Activated naive CD4-positive, alpha-beta T cell treated with anti-CD3 and anti-CD28 coated beads for 36 hours (primary cell): ENCODE data around the gene POP4. TPM values are rescaled to one million over a fixed set of nuclear protein-coding genes. Genes with fewer than 3 reads are reported as not detected.

ENCODE experiments used
- CTCF ChIA-PET: fragments of 350-600 bp; sonication (Branson Sonifier 250); formaldehyde crosslinking; loops from one replicate; lab custom pipeline; 2021; ENCODE audit warnings: antibody characterized with exemption; lab: Charles Lee
- DNase-seq: peaks from one replicate; pipeline ENCODE4 v3.0.0-alpha.2; 2020
- H3K27ac Mint-ChIP-seq: one replicate; pipeline ENCODE4 v1.8.0; 2021; ENCODE audit warnings: mild to moderate bottlenecking, mixed read lengths
- H3K27me3 Mint-ChIP-seq: one replicate; pipeline ENCODE4 v1.8.0; 2021; ENCODE audit warnings: low read depth, mixed read lengths
- H3K36me3 Mint-ChIP-seq: one replicate; pipeline ENCODE4 v1.8.0; 2021; ENCODE audit warnings: low read depth, mixed read lengths
- H3K4me1 Mint-ChIP-seq: one replicate; pipeline ENCODE4 v1.8.0; 2021; ENCODE audit warnings: low read depth, mixed read lengths
- H3K4me3 Mint-ChIP-seq: one replicate; pipeline ENCODE4 v1.8.0; 2021; ENCODE audit warnings: mild to moderate bottlenecking, moderate library complexity, mixed read lengths
- H3K9me3 Mint-ChIP-seq: one replicate; pipeline ENCODE4 v1.8.0; 2021; ENCODE audit warnings: mixed read lengths
- intact Hi-C: fragments of 100-400 bp; cut with micrococcal nuclease; formaldehyde crosslinking; loops from one replicate; pipeline ENCODE4 v1.15.1; 2023
- total RNA-seq, 2 experiments: library from RNA; stranded (reverse); gene quantifications; one replicate each; pipeline ENCODE4 v1.2.3, GENCODE V29; 2021

Gene POP4
- total RNA-seq, 2 experiments from 2014 or later, result 79.5 to 83.3 TPM

GRCh38 chr19:29568036-29569025 lies 37.8 kb upstream of the POP4 start:
- Mint-ChIP-seq H3K9me3 (no peaks in the 10 kb centered on the region), H3K4me1 (peaks cover 9% of the 10 kb centered on the region), H3K27me3 (peaks cover 38% of the 10 kb centered on the region), H3K4me3 (no peak overlapping the region), H3K27ac (no peak overlapping the region), H3K36me3 (no peaks in the 10 kb centered on the region)
- intact Hi-C loops, result no loop called here
- DNase-seq, result no peak
- CTCF ChIA-PET, result interaction anchor here (0.6 to 0.7 kb wide), 3 partner anchors 37 to 308 kb away, joined by 3 read pairs; no protein-coding TSS in a partner anchor

GRCh38 chr19:29569038-29569911 lies 36.8 kb upstream of the POP4 start:
- Mint-ChIP-seq H3K4me3 (no peak overlapping the region), H3K36me3 (no peaks in the 10 kb centered on the region), H3K27me3 (peaks cover 43% of the 10 kb centered on the region), H3K4me1 (peaks cover 9% of the 10 kb centered on the region), H3K27ac (no peak overlapping the region), H3K9me3 (no peaks in the 10 kb centered on the region)
- CTCF ChIA-PET, result interaction anchor here (0.7 kb wide), 1 partner anchor 38 kb away, joined by 3 read pairs; no protein-coding TSS in a partner anchor
- DNase-seq, result no peak
- intact Hi-C loops, result no loop called here

- intact Hi-C loops, result no loop called here
- no peaks in the 10 kb centered on the region for H3K36me3 Mint-ChIP-seq
- DNase-seq, result no peak
- CTCF ChIA-PET, result interaction anchor here (1.2 kb wide), 1 partner anchor 28 kb away, joined by 3 read pairs; no protein-coding TSS in a partner anchor
- H3K4me1 Mint-ChIP-seq, result peaks cover 8% of the 10 kb centered on the region
- no peaks in the 10 kb centered on the region for H3K9me3 Mint-ChIP-seq
- H3K27me3 Mint-ChIP-seq, result peaks cover 47% of the 10 kb centered on the region
- H3K27ac Mint-ChIP-seq, result no peak overlapping the region
- no peak overlapping the region for H3K4me3 Mint-ChIP-seq
Observed at GRCh38 chr19:29571181-29571580, 34.9 kb upstream of the POP4 start.

GRCh38 chr19:29573486-29573885 lies 32.6 kb upstream of the POP4 start:
- Mint-ChIP-seq H3K27me3 (peaks cover 51% of the 10 kb centered on the region), H3K36me3 (no peaks in the 10 kb centered on the region), H3K27ac (no peak overlapping the region), H3K4me3 (no peak overlapping the region), H3K4me1 (peaks cover 24% of the 10 kb centered on the region), H3K9me3 (no peaks in the 10 kb centered on the region)
- CTCF ChIA-PET, result interaction anchor here (0.7 to 0.8 kb wide), 2 partner anchors 28 to 33 kb away, joined by 3 read pairs; partner anchors contain the start of gene POP4
- intact Hi-C loops, result no loop called here
- DNase-seq, result no peak

DNA sequence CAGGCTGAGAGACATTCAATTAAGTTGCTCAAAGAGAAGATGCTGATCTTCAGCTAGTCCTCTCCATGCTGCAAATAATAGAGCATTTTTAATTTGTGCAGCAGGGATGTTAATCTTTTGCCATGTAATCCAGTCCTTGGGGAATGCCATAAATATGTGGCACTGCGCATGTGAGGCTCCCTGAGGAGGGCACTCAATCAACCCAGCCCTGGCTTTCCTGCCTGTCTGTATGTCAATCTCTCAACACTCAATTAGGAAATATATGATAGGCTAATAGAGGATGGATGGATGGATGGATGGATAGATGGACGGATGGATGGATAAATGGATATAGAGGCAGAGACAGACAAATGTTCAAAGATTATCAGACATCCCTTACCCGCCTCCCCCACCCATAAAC lies 31.6 kb upstream of the POP4 start:
- H3K36me3 Mint-ChIP-seq, result no peaks in the 10 kb centered on the region
- H3K9me3 Mint-ChIP-seq, result no peaks in the 10 kb centered on the region
- H3K27me3 Mint-ChIP-seq, result peaks cover 54% of the 10 kb centered on the region
- CTCF ChIA-PET, result no interaction called here
- no peak overlapping the region for H3K27ac Mint-ChIP-seq
- intact Hi-C loops, result no loop called here
- DNase-seq, result no peak
- H3K4me3 Mint-ChIP-seq, result no peak overlapping the region
- peaks cover 24% of the 10 kb centered on the region for H3K4me1 Mint-ChIP-seq

- CTCF ChIA-PET, result interaction anchor here (0.8 to 1.6 kb wide), 4 partner anchors 11 to 96 kb away, joined by 3 to 6 read pairs (median 4); no protein-coding TSS in a partner anchor
- Mint-ChIP-seq H3K4me1 (peaks cover 24% of the 10 kb centered on the region), H3K36me3 (peaks cover 2% of the 10 kb centered on the region), H3K27me3 (peaks cover 52% of the 10 kb centered on the region), H3K9me3 (peaks cover 4% of the 10 kb centered on the region), H3K4me3 (no peak overlapping the region), H3K27ac (no peak overlapping the region)
- peak; percentile 21 for DNase-seq
- intact Hi-C loops, result loop anchor here (1.0 kb wide), 3 partner anchors 11 to 48 kb away; partner anchors contain the start of gene POP4
Observed at GRCh38 chr19:29576046-29576606, 30.0 kb upstream of the POP4 start.

GRCh38 chr19:29576761-29577648 lies 29.1 kb upstream of the POP4 start:
- intact Hi-C loops, result loop anchor here (1.0 kb wide), 4 partner anchors 10 to 136 kb away; partner anchors contain the start of gene POP4
- peak; percentile 70 for DNase-seq
- Mint-ChIP-seq H3K36me3 (peaks cover 2% of the 10 kb centered on the region), H3K4me3 (no peak overlapping the region), H3K9me3 (peaks cover 8% of the 10 kb centered on the region), H3K27me3 (peaks cover 50% of the 10 kb centered on the region), H3K4me1 (peaks cover 24% of the 10 kb centered on the region), H3K27ac (no peak overlapping the region)
- CTCF ChIA-PET, result interaction anchor here (0.8 to 1.6 kb wide), 3 partner anchors 10 to 96 kb away, joined by 3 to 4 read pairs (median 4); no protein-coding TSS in a partner anchor

GRCh38 chr19:29577649-29577963 lies 28.5 kb upstream of the POP4 start:
- CTCF ChIA-PET, result interaction anchor here (1.3 kb wide), 1 partner anchor 20 kb away, joined by 4 read pairs; no protein-coding TSS in a partner anchor
- intact Hi-C loops, result loop anchor here (1.0 kb wide), 1 partner anchor 136 kb away; no protein-coding TSS in a partner anchor
- no peak overlapping the region for H3K27ac Mint-ChIP-seq
- peaks cover 47% of the 10 kb centered on the region for H3K27me3 Mint-ChIP-seq
- peaks cover 8% of the 10 kb centered on the region for H3K9me3 Mint-ChIP-seq
- peaks cover 24% of the 10 kb centered on the region for H3K4me1 Mint-ChIP-seq
- H3K36me3 Mint-ChIP-seq, result peaks cover 2% of the 10 kb centered on the region
- DNase-seq, result no peak
- H3K4me3 Mint-ChIP-seq, result no peak overlapping the region

DNA sequence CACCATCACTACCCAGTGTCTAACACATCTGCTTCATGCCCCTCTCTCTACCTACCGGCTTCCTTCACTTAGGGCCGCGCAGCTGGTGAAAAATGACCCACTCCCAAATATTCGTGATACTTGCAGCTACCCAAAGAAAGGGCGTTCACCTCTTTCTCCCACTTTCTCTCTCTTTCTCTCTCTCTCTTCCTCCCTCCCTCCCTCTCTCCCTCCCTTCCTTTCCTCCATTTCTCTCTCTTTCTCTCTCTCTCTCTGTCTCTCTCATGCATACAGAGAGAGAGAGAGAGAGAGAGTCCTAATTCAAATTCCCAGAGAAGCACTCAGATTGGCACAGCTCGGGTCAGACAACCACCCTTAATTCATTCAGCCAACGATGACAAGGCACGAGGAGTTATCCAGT lies 27.7 kb upstream of the POP4 start:
- Mint-ChIP-seq H3K36me3 (peaks cover 2% of the 10 kb centered on the region), H3K27me3 (peaks cover 47% of the 10 kb centered on the region), H3K4me1 (peaks cover 25% of the 10 kb centered on the region), H3K9me3 (peaks cover 8% of the 10 kb centered on the region), H3K4me3 (no peak overlapping the region), H3K27ac (no peak overlapping the region)
- CTCF ChIA-PET, result interaction anchor here (0.6 to 1.3 kb wide), 2 partner anchors 19 to 136 kb away, joined by 3 to 4 read pairs; no protein-coding TSS in a partner anchor
- DNase-seq, result no peak
- intact Hi-C loops, result no loop called here

- no peak overlapping the region for H3K4me3 Mint-ChIP-seq
- H3K27ac Mint-ChIP-seq, result no peak overlapping the region
- H3K36me3 Mint-ChIP-seq, result peaks cover 2% of the 10 kb centered on the region
- H3K27me3 Mint-ChIP-seq, result peaks cover 43% of the 10 kb centered on the region
- peaks cover 31% of the 10 kb centered on the region for H3K4me1 Mint-ChIP-seq
- intact Hi-C loops, result no loop called here
- no peak for DNase-seq
- peaks cover 8% of the 10 kb centered on the region for H3K9me3 Mint-ChIP-seq
- CTCF ChIA-PET, result no interaction called here
Observed at GRCh38 chr19:29579308-29579910, 26.7 kb upstream of the POP4 start.
